WTC11 (cell line): Measurements from ENCODE around the gene CCDC89. TPM values are rescaled to one million over a fixed set of nuclear protein-coding genes. Genes with fewer than 3 reads are reported as not detected.
A peak's percentile ranks its signal among the peaks of the same experiment; 100 is the strongest.

Source experiments
- ATAC-seq: fragments of 200-7000 bp; cut with Tn5 transposase; 2 replicates; pipeline ENCODE4 v1.10.0; 2021; ENCODE audit warnings: mild to moderate bottlenecking, moderate library complexity
- CTCF ChIA-PET: fragments of 300-600 bp; sonication (Branson Sonifier 250); formaldehyde crosslinking; loops from one replicate; lab custom pipeline; 2021; ENCODE audit warnings: antibody characterized with exemption; lab: Charles Lee
- POLR2A ChIA-PET: fragments of 350-600 bp; sonication (Branson Sonifier 250); formaldehyde crosslinking; loops from one replicate; lab custom pipeline; 2021; ENCODE audit warnings: antibody characterized with exemption; lab: Charles Lee
- DNase-seq: peaks from one replicate; pipeline ENCODE4 v3.0.0; 2021; ENCODE audit warnings: low spot score
- H3K27ac Mint-ChIP-seq: 2 replicates; pipeline ENCODE4 v1.8.0; 2021; ENCODE audit warnings: mixed read lengths
- H3K27me3 Mint-ChIP-seq: 2 replicates; pipeline ENCODE4 v1.8.0; 2021; ENCODE audit warnings: low read depth, mild to moderate bottlenecking, moderate library complexity, mixed read lengths
- H3K36me3 Mint-ChIP-seq: 2 replicates; pipeline ENCODE4 v1.8.0; 2021; ENCODE audit warnings: mixed read lengths
- H3K4me1 Mint-ChIP-seq: 2 replicates; pipeline ENCODE4 v1.8.0; 2022; ENCODE audit warnings: mixed read lengths
- H3K4me3 Mint-ChIP-seq: 2 replicates; pipeline ENCODE4 v1.8.0; 2021; ENCODE audit warnings: mild to moderate bottlenecking, moderate library complexity, mixed read lengths
- H3K9me3 Mint-ChIP-seq: 2 replicates; pipeline ENCODE4 v1.8.0; 2021; ENCODE audit warnings: mixed read lengths
- AFF4 ChIP-seq: sonication (generic); formaldehyde crosslinking; IDR thresholded peaks from 2 replicates; pipeline ENCODE4 v1.8.1; 2023; ENCODE audit warnings: mild to moderate bottlenecking, missing genetic modification reagents, borderline replicate concordance
- AR ChIP-seq: fragments of 250-450 bp; sonication (Bioruptor Pico); IDR thresholded peaks from 2 replicates; pipeline ENCODE4 v1.9.0; 2021; ENCODE audit warnings: mild to moderate bottlenecking
- ARID4B ChIP-seq: sonication (generic); formaldehyde crosslinking; IDR thresholded peaks from 2 replicates; pipeline ENCODE4 v1.8.0; 2023; ENCODE audit warnings: missing genetic modification reagents, mild to moderate bottlenecking, borderline replicate concordance
- E2F1 ChIP-seq: sonication (generic); formaldehyde crosslinking; IDR thresholded peaks from 2 replicates; pipeline ENCODE4 v1.8.0; 2022; ENCODE audit warnings: mild to moderate bottlenecking, missing genetic modification reagents
- NR2C2 ChIP-seq: sonication (generic); formaldehyde crosslinking; IDR thresholded peaks from 2 replicates; pipeline ENCODE4 v1.8.0; 2022; ENCODE audit warnings: mild to moderate bottlenecking, missing genetic modification reagents
- NR3C1 ChIP-seq: sonication (generic); formaldehyde crosslinking; conservative IDR thresholded peaks from 2 replicates; pipeline ENCODE4 v1.8.1; 2023; ENCODE audit warnings: low read depth, mild to moderate bottlenecking, missing genetic modification reagents
- RELA ChIP-seq: sonication (generic); formaldehyde crosslinking; IDR thresholded peaks from 2 replicates; pipeline ENCODE4 v1.8.1; 2022; ENCODE audit warnings: missing genetic modification reagents, mild to moderate bottlenecking, borderline replicate concordance
- SMAD4 ChIP-seq: sonication (generic); formaldehyde crosslinking; IDR thresholded peaks from 2 replicates; pipeline ENCODE4 v1.8.0; 2022; ENCODE audit warnings: mild to moderate bottlenecking, missing genetic modification reagents
- TEAD4 ChIP-seq: sonication (generic); formaldehyde crosslinking; IDR thresholded peaks from 2 replicates; pipeline ENCODE4 v1.8.0; 2022; ENCODE audit warnings: mild to moderate bottlenecking, missing genetic modification reagents
- ZMAT4 ChIP-seq: fragments of 250-450 bp; sonication (Bioruptor Pico); IDR thresholded peaks from 2 replicates; pipeline ENCODE4 v1.9.0; 2021; ENCODE audit warnings: mild to moderate bottlenecking
- ZNF121 ChIP-seq: sonication (generic); formaldehyde crosslinking; IDR thresholded peaks from 2 replicates; pipeline ENCODE4 v1.8.0; 2023; ENCODE audit warnings: missing genetic modification reagents
- ZNF317 ChIP-seq: sonication (generic); formaldehyde crosslinking; IDR thresholded peaks from 2 replicates; pipeline ENCODE4 v1.8.1; 2023; ENCODE audit warnings: low read depth, mild to moderate bottlenecking, moderate library complexity, missing genetic modification reagents, borderline replicate concordance
- ZNF512 ChIP-seq: sonication (generic); formaldehyde crosslinking; IDR thresholded peaks from 2 replicates; pipeline ENCODE4 v1.8.1; 2022; ENCODE audit warnings: missing genetic modification reagents, borderline replicate concordance
- total RNA-seq: library from RNA; stranded (reverse); gene quantifications from 3 replicates; pipeline ENCODE4 v1.2.3, GENCODE V29; 2021
- TF ChIP-seq, protein P1 (sequence below): sonication (generic); formaldehyde crosslinking; IDR thresholded peaks from 2 replicates; pipeline ENCODE4 v1.8.1; 2022; ENCODE audit warnings: low read depth, mild to moderate bottlenecking, moderate library complexity, missing genetic modification reagents, borderline replicate concordance
- TF ChIP-seq, protein P2 (sequence below): sonication (generic); formaldehyde crosslinking; IDR thresholded peaks from 2 replicates; pipeline ENCODE4 v1.8.1; 2023; ENCODE audit warnings: mild to moderate bottlenecking, moderate library complexity, missing genetic modification reagents

CCDC89 gene
- total RNA-seq, 1 experiment from 2014 or later, result not detected

DNA sequence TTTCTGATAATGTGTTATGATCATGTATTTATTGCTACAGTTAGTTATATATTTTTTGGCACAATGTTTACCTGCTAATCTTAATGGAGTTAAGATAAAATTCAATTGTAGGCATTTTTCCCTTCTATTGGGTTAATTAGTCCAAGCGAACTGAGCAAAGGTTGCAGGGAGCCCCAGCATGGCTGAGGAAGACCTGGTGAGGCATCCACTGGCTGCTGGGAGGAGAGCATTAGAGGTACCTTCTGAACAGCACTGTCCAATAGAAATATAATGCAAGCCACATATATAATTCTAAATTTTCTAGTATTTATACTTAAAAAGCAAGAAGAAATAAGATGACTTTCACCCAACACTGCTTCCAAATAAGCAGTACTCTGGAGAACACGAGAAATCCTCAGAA lies 38.9 kb downstream of the CCDC89 start (continued):
- TF ChIP-seq ZNF512 (CRISPR knock-in tag), result no peak
- no peak for TF ChIP-seq AFF4
- no peak for TF ChIP-seq ZNF317 (CRISPR knock-in tag)
- no peak for TF ChIP-seq RELA (CRISPR knock-in tag)
- no peak for TF ChIP-seq NR2C2 (CRISPR knock-in tag)
- no peak for TF ChIP-seq E2F1 (CRISPR knock-in tag)
- TF ChIP-seq NR3C1, result no peak
- TF ChIP-seq, protein P1, sequence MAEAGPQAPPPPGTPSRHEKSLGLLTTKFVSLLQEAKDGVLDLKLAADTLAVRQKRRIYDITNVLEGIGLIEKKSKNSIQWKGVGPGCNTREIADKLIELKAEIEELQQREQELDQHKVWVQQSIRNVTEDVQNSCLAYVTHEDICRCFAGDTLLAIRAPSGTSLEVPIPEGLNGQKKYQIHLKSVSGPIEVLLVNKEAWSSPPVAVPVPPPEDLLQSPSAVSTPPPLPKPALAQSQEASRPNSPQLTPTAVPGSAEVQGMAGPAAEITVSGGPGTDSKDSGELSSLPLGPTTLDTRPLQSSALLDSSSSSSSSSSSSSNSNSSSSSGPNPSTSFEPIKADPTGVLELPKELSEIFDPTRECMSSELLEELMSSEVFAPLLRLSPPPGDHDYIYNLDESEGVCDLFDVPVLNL (CRISPR knock-in tag), result no peak
- no peak for TF ChIP-seq SMAD4
- TF ChIP-seq, all 79 proteins: peak for 0

DNA sequence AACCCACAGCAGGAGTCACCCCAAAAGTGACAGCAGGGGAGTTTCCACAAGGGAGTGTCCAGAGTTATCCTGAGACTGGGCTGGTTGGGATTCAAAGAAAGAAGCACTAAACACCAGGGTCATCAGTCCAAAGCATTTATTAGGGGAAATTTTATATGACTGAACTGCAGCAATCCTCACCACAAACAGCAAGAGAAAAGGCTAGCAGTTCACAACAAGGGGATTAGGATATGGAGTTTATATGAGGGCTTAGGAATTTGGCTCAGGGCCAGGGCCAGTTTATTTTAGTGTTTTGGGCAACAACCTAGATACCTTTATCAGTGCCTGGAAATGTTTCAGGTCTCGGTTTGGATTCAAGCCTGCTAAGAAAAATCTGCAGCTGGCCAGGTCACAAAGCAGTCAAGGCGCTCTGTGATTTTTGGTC lies 42.8 kb downstream of the CCDC89 start:
- ATAC-seq, result no peak
- no peak overlapping the region for H3K4me3 Mint-ChIP-seq
- ChIA-PET POLR2A (no interaction called here), CTCF (no interaction called here)
- H3K27me3 Mint-ChIP-seq, result no peaks in the 10 kb centered on the region
- no peaks in the 10 kb centered on the region for H3K9me3 Mint-ChIP-seq
- no peak for DNase-seq
- no peaks in the 10 kb centered on the region for H3K36me3 Mint-ChIP-seq
- peaks cover 13% of the 10 kb centered on the region for H3K4me1 Mint-ChIP-seq
- H3K27ac Mint-ChIP-seq, result peak overlapping the region; percentile 58; the same call in 1 of the 2 replicates
- no peak for TF ChIP-seq AR (CRISPR knock-in tag)
- TF ChIP-seq, protein P1 (CRISPR knock-in tag), result no peak
- no peak for TF ChIP-seq TEAD4 (CRISPR knock-in tag)
- TF ChIP-seq, protein P2, sequence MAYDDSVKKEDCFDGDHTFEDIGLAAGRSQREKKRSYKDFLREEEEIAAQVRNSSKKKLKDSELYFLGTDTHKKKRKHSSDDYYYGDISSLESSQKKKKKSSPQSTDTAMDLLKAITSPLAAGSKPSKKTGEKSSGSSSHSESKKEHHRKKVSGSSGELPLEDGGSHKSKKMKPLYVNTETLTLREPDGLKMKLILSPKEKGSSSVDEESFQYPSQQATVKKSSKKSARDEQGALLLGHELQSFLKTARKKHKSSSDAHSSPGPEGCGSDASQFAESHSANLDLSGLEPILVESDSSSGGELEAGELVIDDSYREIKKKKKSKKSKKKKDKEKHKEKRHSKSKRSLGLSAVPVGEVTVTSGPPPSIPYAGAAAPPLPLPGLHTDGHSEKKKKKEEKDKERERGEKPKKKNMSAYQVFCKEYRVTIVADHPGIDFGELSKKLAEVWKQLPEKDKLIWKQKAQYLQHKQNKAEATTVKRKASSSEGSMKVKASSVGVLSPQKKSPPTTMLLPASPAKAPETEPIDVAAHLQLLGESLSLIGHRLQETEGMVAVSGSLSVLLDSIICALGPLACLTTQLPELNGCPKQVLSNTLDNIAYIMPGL (CRISPR knock-in tag), result no peak
- no peak for TF ChIP-seq NR2C2 (CRISPR knock-in tag)
- no peak for TF ChIP-seq ZMAT4 (CRISPR knock-in tag)
- no peak for TF ChIP-seq ARID4B (CRISPR knock-in tag)
- TF ChIP-seq ZNF121, result no peak
